SK-N-MC (cell line): ENCODE measurements around the gene KCNJ1.

Source experiments
- DNase-seq: peaks from one replicate; pipeline ENCODE4 v3.0.0-alpha.2; 2011; ENCODE audit warnings: low read depth, low spot score
- H3K27ac ChIP-seq: fragments of 200-600 bp; sonication (generic); 2 replicates; pipeline ENCODE4 v1.5.1; 2016; ENCODE audit warnings: mixed run types
- H3K36me3 ChIP-seq: fragments of 200-600 bp; sonication (generic); 2 replicates; pipeline ENCODE4 v1.6.1; 2017; ENCODE audit warnings: antibody characterized with exemption, low read length, mixed read lengths; ENCODE audit not compliant: insufficient read depth
- H3K4me3 ChIP-seq: fragments of 200-600 bp; sonication (generic); 2 replicates; pipeline ENCODE4 v1.5.1; 2016
- H3K9ac ChIP-seq: fragments of 200-600 bp; sonication (generic); 2 replicates; pipeline ENCODE4 v1.8.0; 2017; ENCODE audit warnings: mixed run types, mixed read lengths; ENCODE audit not compliant: insufficient read length
- H3K9me3 ChIP-seq: fragments of 200-600 bp; sonication (generic); 2 replicates; pipeline ENCODE4 v1.6.1; 2017; ENCODE audit warnings: low read depth, mild to moderate bottlenecking, antibody characterized with exemption, low read length, moderate library complexity, mixed read lengths
- EZH2 ChIP-seq: fragments of 200-600 bp; sonication (generic); IDR thresholded peaks from one replicate; pipeline ENCODE4 v1.6.1; 2017; ENCODE audit warnings: antibody characterized with exemption
- FOXP2 ChIP-seq: optimal IDR thresholded peaks from 2 replicates; pipeline ENCODE3; 2011; ENCODE audit warnings: mild to moderate bottlenecking, moderate library complexity; ENCODE audit not compliant: insufficient read depth; ENCODE audit errors: extremely low read length, control extremely low read depth
- POLR2AphosphoS5 ChIP-seq: IDR thresholded peaks from 2 replicates; pipeline ENCODE4 v1.6.1; 2012; ENCODE audit warnings: mild to moderate bottlenecking, low read depth, low read length, borderline replicate concordance

The KCNJ1 gene

DNA sequence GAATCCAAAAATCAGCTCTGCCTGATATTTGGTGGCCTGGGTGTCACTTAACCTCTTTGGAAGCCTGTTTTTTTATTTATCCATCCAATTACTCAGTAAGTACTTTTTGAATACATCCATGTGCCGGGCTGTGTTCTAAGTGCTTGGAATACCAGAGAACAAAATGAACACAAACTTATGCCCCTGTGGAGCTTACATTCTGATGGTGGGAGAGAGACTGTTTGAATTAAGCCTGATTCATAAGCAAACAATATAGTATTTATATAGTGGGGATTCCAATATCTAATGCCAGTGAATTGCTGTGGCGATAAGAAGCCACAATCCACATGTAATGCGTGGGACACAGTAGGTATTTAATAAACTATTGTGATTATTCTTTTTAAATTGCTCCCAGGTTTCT lies 43.5 kb upstream of the KCNJ1 start:
- TF ChIP-seq EZH2: no peak
- TF ChIP-seq FOXP2: no peak
- no peak for TF ChIP-seq POLR2AphosphoS5

GRCh38 chr11:128909438-128910125 lies 42.5 kb upstream of the KCNJ1 start:
- no peaks in the 10 kb centered on the region for H3K9me3 ChIP-seq
- no peaks in the 10 kb centered on the region for H3K36me3 ChIP-seq
- no peak overlapping the region for H3K4me3 ChIP-seq
- no peak for DNase-seq
- TF ChIP-seq FOXP2 (no peak), EZH2 (no peak), POLR2AphosphoS5 (no peak)
- no peak overlapping the region for H3K27ac ChIP-seq
- H3K9ac ChIP-seq: no peak overlapping the region

More for the DNA sequence above, 43.5 kb upstream of the KCNJ1 start:
- no peaks in the 10 kb centered on the region for H3K36me3 ChIP-seq
- no peaks in the 10 kb centered on the region for H3K9me3 ChIP-seq
- H3K27ac ChIP-seq: no peak overlapping the region
- DNase-seq: no peak
- H3K4me3 ChIP-seq: no peak overlapping the region
- no peak overlapping the region for H3K9ac ChIP-seq

DNA sequence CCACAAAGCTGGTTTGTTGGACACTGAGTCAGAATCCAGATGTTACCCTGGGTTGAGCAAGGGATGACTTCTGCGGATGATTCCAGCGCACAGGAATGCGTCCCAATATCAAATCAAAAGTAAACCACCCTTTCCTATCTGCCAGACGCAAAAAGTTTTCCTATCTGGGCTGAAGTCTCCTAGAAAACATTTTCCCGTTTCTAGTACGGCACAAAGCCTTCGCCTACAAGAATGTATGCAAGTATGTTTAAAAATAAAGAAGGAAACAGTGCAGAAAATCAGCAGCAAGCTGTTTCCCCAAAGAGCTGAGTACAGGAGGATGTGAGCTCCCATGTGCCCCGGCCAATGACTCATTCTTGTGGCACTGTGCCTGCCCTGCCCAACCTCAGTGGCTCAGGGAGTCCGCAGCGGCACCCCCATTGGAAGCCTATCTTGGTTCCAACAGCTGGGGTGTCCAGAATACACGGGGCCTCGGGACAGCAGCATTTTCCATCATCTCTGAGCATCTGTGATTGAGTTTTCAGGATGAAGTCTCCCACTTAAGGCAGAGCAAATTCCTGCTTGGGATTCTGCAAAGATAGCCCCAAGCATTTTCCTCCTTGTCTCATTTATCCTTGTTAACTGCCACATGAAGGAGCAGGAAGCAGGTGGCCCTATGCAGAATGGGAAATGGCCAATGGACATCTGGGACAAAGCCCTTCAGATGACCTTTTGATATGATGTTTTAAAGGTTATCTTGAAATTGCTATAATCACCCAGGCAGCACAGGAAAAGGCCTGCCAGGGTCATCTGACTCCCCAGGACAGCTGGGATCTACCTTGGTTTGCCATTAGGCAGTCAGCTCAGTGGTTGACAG lies 41.5 kb upstream of the KCNJ1 start:
- DNase-seq: no peak
- Histone ChIP-seq H3K27ac (no peak overlapping the region), H3K9ac (no peak overlapping the region), H3K4me3 (no peak overlapping the region), H3K9me3 (no peaks in the 10 kb centered on the region), H3K36me3 (no peaks in the 10 kb centered on the region)
- no peak for TF ChIP-seq POLR2AphosphoS5
- TF ChIP-seq EZH2: no peak
- no peak for TF ChIP-seq FOXP2

- no peak for TF ChIP-seq POLR2AphosphoS5
- TF ChIP-seq FOXP2: no peak
- no peak for TF ChIP-seq EZH2
- H3K27ac ChIP-seq: no peak overlapping the region
- no peak for DNase-seq
- H3K4me3 ChIP-seq: no peak overlapping the region
- H3K36me3 ChIP-seq: no peaks in the 10 kb centered on the region
- H3K9ac ChIP-seq: no peak overlapping the region
- no peaks in the 10 kb centered on the region for H3K9me3 ChIP-seq
Observed at GRCh38 chr11:128907585-128907984, 40.5 kb upstream of the KCNJ1 start.

DNA sequence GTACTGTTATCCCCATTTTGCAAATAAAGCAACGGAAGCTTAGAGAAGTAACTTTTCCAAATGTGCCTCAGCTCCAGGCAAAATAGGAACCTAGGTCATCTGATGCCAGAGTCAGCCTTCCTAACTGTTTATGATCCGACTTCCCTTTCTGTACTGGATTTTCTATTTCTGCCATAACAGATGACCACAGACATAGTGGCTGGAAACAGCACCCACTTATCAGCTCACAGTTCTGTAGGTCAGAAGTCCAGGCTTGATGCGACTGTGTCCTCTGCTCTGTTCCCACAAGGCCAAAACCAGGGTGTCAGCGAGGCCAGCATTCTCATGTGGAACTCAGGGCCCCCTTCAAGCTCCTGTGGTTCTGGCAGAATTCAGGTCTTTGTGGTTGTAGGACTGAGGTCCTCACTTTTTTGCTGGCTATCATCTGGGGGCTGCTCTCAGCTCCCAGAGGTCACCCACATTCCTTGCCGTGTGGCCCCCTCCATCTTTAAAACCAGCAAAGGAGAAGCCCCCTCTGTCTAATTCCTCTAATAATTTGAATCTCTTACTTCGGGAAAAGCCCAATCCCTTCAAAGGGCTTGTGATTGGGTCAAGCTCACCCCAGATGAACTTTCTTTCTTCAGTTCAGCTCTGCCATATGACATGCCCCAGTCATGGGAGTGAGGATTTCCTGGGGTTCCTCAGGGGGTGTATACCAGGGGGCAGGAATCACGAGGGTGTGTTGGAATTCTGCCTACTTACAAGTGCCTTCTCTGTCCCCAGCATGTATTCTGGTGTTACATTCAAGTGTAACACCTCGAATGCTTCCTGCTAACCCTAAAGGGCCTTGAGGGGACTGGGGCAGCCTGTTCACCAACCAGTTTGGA lies 39.3 kb upstream of the KCNJ1 start:
- Histone ChIP-seq H3K9me3 (no peaks in the 10 kb centered on the region), H3K9ac (no peak overlapping the region), H3K4me3 (peak overlapping the region; percentile 86), H3K36me3 (no peaks in the 10 kb centered on the region), H3K27ac (no peak overlapping the region)
- DNase-seq: no peak
- TF ChIP-seq POLR2AphosphoS5: no peak
- no peak for TF ChIP-seq FOXP2
- no peak for TF ChIP-seq EZH2

DNA sequence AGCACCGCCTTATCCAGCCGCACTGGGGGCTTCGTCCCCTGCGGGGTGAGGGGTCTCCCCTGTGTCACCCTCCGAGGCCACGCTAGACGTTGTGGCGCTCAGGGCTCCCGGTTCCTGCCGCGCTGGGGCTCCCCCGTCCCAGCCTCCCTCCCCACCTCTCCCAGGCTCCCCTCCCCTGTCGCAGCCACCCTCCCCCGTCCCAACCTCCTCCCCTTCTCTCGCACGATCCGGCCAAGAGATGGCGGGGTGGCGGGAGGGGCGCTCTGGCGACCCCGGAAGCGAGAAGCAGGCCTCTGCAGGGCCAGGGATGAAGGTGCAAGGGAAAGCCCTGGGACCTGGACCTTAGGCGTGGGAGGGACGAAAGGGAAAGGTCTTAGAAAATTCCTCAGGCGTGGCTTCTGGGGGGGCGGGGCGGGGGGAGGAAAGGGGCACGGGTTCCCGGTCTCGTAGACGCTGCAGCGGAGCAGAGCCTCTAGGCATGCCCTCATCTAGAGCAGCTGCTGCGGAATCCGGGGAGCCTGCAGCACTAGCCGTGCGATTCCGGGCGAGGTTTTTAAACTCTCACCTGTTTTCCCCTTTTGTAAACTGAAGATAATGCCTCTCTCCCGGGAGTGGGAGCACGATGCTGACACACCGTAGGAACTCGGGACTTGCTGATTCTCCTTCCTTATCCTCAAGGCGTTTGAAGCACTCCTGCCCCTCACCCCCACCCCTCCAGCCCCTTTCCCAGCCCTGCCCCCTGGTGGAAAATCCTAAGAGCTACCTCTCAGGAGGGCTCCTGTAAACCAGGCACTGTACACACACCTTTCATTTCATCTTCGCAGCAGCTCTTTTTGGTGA lies 38.5 kb upstream of the KCNJ1 start:
- no peak for DNase-seq
- no peak for TF ChIP-seq POLR2AphosphoS5
- TF ChIP-seq EZH2: no peak
- TF ChIP-seq FOXP2: no peak
- H3K36me3 ChIP-seq: no peaks in the 10 kb centered on the region
- H3K27ac ChIP-seq: no peak overlapping the region
- no peaks in the 10 kb centered on the region for H3K9me3 ChIP-seq
- H3K9ac ChIP-seq: peak overlapping the region; percentile 37
- H3K4me3 ChIP-seq: peak overlapping the region; percentile 86

DNA sequence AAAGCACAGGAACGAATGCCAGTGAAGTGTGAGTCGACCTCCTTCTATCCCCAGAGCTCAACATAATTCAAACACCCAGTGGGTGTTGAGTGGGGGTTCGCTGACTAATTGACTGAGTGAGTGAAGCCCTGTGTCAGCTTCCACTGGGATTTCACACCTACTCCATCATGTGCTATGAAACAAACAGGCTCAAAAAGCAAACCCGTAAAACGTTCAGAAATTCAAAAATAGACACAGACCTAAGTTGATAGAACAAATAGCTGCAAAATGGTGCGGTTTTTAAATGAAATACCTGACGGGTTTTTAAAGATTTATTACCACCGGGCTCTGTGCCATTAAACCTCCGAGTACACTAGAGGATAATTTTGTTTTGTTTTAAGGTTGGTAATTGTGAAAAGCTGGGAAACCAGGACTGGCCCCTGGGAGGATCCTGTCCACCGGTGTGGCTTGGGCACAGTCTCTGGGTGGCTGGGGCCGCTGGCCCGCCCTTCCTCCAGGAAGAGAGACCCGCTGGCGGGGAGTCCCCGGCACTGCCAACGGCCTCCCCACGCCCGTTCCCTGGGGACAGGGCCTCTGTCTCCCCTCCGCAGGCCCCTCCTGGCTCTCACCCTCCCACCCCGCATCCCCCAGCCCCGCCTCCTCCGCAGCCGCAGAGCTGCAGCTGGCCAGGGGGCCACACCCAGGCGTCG lies 37.7 kb upstream of the KCNJ1 start:
- H3K9me3 ChIP-seq: no peaks in the 10 kb centered on the region
- H3K36me3 ChIP-seq: no peaks in the 10 kb centered on the region
- H3K27ac ChIP-seq: no peak overlapping the region
- no peak for TF ChIP-seq FOXP2
- no peak for TF ChIP-seq EZH2
- no peak for TF ChIP-seq POLR2AphosphoS5
- DNase-seq: no peak
- peak overlapping the region; percentile 86 for H3K4me3 ChIP-seq
- peak overlapping the region; percentile 37 for H3K9ac ChIP-seq
